ENCODE data around the gene ARL16. TPM values are rescaled to one million over a fixed set of nuclear protein-coding genes. Genes with fewer than 3 reads are reported as not detected.

Gene ARL16
- polyA plus RNA-seq, 1 donor from 2014 or later = 156 TPM

GRCh38 chr17:81723651-81724209 lies 40.1 kb upstream of the ARL16 start:
- H3K27ac ChIP-seq (ENCODE audit: low read length) = no peak overlapping the region
- no peaks in the 10 kb centered on the region for H4K20me1 ChIP-seq (ENCODE audit: insufficient read depth)
- no peak overlapping the region for H3K4me2 ChIP-seq (ENCODE audit: low read length)
- H3K79me2 ChIP-seq (replicated peaks; ENCODE audit: insufficient read depth, low read length) = no peaks in the 10 kb centered on the region
- no peak overlapping the region for H3K9ac ChIP-seq (ENCODE audit: low read length)
- H3K9me2 ChIP-seq (ENCODE audit: insufficient read depth, low read length) = no peaks in the 10 kb centered on the region
- TF ChIP-seq RAD21 (conservative IDR thresholded peaks at IDR 0.05) (no peak), POLR2AphosphoS5 (IDR thresholded peaks at IDR 0.05) (no peak)
- no peaks in the 10 kb centered on the region for H3F3A ChIP-seq (ENCODE audit: insufficient read depth, low read length, poor library complexity, severe bottlenecking)
- H3K27me3 ChIP-seq (ENCODE audit: insufficient read depth, low read depth, low read length) = no peaks in the 10 kb centered on the region
- no peak overlapping the region for H3K4me3 ChIP-seq (ENCODE audit: low read length)
- H3K9me3 ChIP-seq (ENCODE audit: low read length) = no peaks in the 10 kb centered on the region
- H3K36me3 ChIP-seq (ENCODE audit: insufficient read depth, low read length) = no peaks in the 10 kb centered on the region
- no peak overlapping the region for H2AFZ ChIP-seq (ENCODE audit: low read depth, low read length)

- no peaks in the 10 kb centered on the region for H3F3A ChIP-seq (ENCODE audit: insufficient read depth, low read length, poor library complexity, severe bottlenecking)
- no peaks in the 10 kb centered on the region for H3K27me3 ChIP-seq (ENCODE audit: insufficient read depth, low read depth, low read length)
- no peaks in the 10 kb centered on the region for H3K9me2 ChIP-seq (ENCODE audit: insufficient read depth, low read length)
- H3K36me3 ChIP-seq (ENCODE audit: insufficient read depth, low read length) = no peaks in the 10 kb centered on the region
- no peaks in the 10 kb centered on the region for H3K9me3 ChIP-seq (ENCODE audit: low read length)
- no peak overlapping the region for H2AFZ ChIP-seq (ENCODE audit: low read depth, low read length)
- no peaks in the 10 kb centered on the region for H4K20me1 ChIP-seq (ENCODE audit: insufficient read depth)
- no peak overlapping the region for H3K9ac ChIP-seq (ENCODE audit: low read length)
- no peak overlapping the region for H3K27ac ChIP-seq (ENCODE audit: low read length)
- no peaks in the 10 kb centered on the region for H3K79me2 ChIP-seq (replicated peaks; ENCODE audit: insufficient read depth, low read length)
- no peak overlapping the region for H3K4me3 ChIP-seq (ENCODE audit: low read length)
- no peak overlapping the region for H3K4me2 ChIP-seq (ENCODE audit: low read length)
- TF ChIP-seq MXI1 (conservative IDR thresholded peaks at IDR 0.05; ENCODE audit: poor library complexity, severe bottlenecking) = no peak
- no peak for TF ChIP-seq REST (IDR thresholded peaks at IDR 0.05; ENCODE audit: borderline replicate concordance)
- no peak for TF ChIP-seq EP300 (conservative IDR thresholded peaks at IDR 0.05; ENCODE audit: poor library complexity, severe bottlenecking)
- no peak for TF ChIP-seq SMC3 (conservative IDR thresholded peaks at IDR 0.05; ENCODE audit: poor library complexity)
Observed at GRCh38 chr17:81722184-81723120, 38.9 kb upstream of the ARL16 start.

- TF ChIP-seq EP300 (conservative IDR thresholded peaks at IDR 0.05; ENCODE audit: poor library complexity, severe bottlenecking) = no peak
- no peaks in the 10 kb centered on the region for H4K20me1 ChIP-seq (ENCODE audit: insufficient read depth)
- no peaks in the 10 kb centered on the region for H3F3A ChIP-seq (ENCODE audit: insufficient read depth, low read length, poor library complexity, severe bottlenecking)
- H2AFZ ChIP-seq (ENCODE audit: low read depth, low read length) = no peak overlapping the region
- no peak overlapping the region for H3K27ac ChIP-seq (ENCODE audit: low read length)
- H3K9ac ChIP-seq (ENCODE audit: low read length) = no peak overlapping the region
- H3K27me3 ChIP-seq (ENCODE audit: insufficient read depth, low read depth, low read length) = no peaks in the 10 kb centered on the region
- H3K9me3 ChIP-seq (ENCODE audit: low read length) = no peaks in the 10 kb centered on the region
- H3K4me2 ChIP-seq (ENCODE audit: low read length) = no peak overlapping the region
- no peaks in the 10 kb centered on the region for H3K36me3 ChIP-seq (ENCODE audit: insufficient read depth, low read length)
- H3K9me2 ChIP-seq (ENCODE audit: insufficient read depth, low read length) = no peaks in the 10 kb centered on the region
- no peaks in the 10 kb centered on the region for H3K79me2 ChIP-seq (replicated peaks; ENCODE audit: insufficient read depth, low read length)
- no peak overlapping the region for H3K4me3 ChIP-seq (ENCODE audit: low read length)
Observed at GRCh38 chr17:81720267-81721071, 36.9 kb upstream of the ARL16 start.

Data from neural cell (in vitro differentiated cells).